ENCODE results near the gene RPP25L.

RPP25L gene

GRCh38 chr9:34563262-34563661 lies 48.6 kb downstream of the RPP25L start:
- POLR2A ChIA-PET = no interaction called here

DNA sequence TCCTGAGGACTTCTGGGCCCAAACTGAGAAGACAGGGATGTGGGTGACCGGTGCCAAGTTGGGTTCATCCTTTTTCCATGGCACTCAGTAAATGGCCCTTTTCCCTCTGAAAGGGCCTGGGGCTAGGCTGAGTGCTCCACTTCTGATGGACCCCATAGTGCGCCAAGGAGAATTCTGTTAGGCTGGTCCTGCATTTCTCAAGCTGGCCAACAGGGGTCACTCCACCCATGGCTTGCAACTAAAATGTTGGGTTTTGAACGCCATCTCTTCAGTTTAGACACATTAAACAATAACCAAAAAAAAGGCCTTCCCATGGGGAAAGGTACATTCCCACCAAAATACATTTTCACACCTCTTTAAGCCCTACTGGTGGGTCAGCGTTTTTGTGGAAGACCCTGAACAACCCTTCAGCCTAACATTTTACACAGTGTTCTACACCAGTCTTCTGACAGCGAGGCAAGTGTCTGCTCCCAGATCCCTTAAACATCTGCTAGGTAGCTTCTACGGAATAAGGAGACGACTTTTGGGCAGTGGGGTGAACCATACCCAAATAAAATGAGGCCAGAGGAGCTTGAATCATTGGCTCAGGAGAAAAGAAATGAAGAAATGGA lies 49.7 kb downstream of the RPP25L start:
- POLR2A ChIA-PET = no interaction called here
- peak; percentile 28 for TF ChIP-seq CTCF (IDR thresholded peaks at IDR 0.05; ENCODE audit: insufficient read depth, low read length, missing control alignments)
- no peak overlapping the region for H3K4me3 ChIP-seq (ENCODE audit: low read depth, low read length)
- no peak for DNase-seq (ENCODE audit: low read depth, low spot score)
- CTCF ChIA-PET = interaction anchor here (0.6 to 3.0 kb wide), 6 partner anchors 11 to 152 kb away, joined by 3 to 22 read pairs (median 3); no protein-coding TSS in a partner anchor

More at GRCh38 chr9:34563262-34563661, 48.6 kb downstream of the RPP25L start:
- no peak overlapping the region for H3K4me3 ChIP-seq (ENCODE audit: low read depth, low read length)
- CTCF ChIA-PET = interaction anchor here (1.0 to 3.0 kb wide), 6 partner anchors 16 to 153 kb away, joined by 3 to 22 read pairs (median 4); no protein-coding TSS in a partner anchor
- DNase-seq (ENCODE audit: low read depth, low spot score) = no peak
- no peak for TF ChIP-seq CTCF (IDR thresholded peaks at IDR 0.05; ENCODE audit: insufficient read depth, low read length, missing control alignments)

GRCh38 chr9:34560599-34561214 lies 51.2 kb downstream of the RPP25L start:
- DNase-seq (ENCODE audit: low read depth, low spot score) = no peak
- ChIA-PET CTCF (interaction anchor here (0.6 to 3.3 kb wide), 4 partner anchors 13 to 95 kb away, joined by 3 to 23 read pairs (median 6); no protein-coding TSS in a partner anchor), POLR2A (no interaction called here)
- no peak for TF ChIP-seq CTCF (IDR thresholded peaks at IDR 0.05; ENCODE audit: insufficient read depth, low read length, missing control alignments)
- H3K4me3 ChIP-seq (ENCODE audit: low read depth, low read length) = no peak overlapping the region
